Measurements from ENCODE around the gene SPATA2.
"Not testable (repeated sequence)": the region's sequence is repeated elsewhere in the genome, so short reads cannot be mapped to it uniquely, and the experiment has no call there.

SPATA2 gene

DNA sequence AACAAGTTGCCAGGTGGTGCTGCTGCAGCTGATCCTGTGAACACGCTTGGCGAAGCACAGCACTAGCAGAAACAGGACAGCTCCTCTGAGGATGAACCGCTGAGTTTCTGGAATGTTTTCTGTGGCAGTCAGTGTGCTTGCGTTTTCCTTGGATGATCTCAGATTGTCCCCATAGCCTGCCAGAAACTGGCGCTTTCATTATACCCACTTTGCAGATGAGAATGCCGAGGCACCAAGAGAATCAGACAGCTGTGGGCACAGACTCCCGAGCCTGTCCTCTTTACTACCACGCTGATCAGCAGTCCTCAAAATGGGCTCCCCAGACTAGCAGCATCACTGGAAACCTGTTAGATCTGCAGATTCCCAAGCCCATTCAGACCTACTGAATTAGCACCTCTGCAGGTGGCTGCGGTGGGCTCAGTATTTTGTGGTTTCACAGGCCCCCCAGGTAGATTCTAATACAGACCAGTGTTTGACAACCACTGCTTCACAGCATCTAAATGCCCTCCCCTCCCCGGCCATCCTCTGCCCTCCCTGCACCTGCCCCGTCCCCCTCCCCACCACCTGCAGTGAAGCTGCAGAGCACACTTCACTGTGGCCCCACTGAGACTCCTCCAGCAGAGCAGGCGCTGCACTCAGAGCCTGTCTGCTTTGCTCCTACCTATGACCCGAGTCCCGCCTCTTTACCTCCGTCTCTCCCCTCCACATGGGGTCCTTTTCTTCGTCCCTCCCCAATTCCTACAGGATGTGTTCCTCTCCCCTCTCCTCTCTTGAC is 29.6 kb downstream of the SPATA2 start:
- no peak for DNase-seq (ENCODE audit: low spot score)

DNA sequence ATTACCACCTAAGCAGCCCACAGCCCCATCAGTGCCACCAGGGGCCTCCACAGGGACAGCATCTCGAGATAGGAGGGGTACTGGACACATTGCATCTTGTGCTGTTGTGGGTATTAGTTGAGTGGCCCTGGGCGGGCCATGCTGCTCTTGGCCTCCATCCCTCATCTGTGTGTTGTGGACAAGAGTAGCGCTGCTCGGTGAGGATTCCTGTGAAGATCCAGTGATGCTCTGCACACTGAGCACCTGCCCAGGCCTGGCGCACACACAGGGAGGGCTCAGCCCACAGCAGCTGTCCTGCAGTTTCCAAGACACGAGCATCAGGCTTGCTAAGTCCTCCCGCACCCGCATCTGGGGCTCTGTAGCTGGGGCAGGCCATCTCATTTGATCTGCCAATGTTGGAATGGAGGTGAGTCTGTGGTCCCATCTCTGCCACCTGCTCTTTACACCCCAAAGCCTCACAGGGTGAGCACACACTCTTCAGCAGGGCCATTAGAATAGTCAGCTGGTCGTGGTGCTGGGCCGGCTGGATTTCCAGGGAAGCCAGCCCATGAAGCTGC is 32.0 kb downstream of the SPATA2 start:
- DNase-seq (ENCODE audit: low spot score) = no peak

DNA sequence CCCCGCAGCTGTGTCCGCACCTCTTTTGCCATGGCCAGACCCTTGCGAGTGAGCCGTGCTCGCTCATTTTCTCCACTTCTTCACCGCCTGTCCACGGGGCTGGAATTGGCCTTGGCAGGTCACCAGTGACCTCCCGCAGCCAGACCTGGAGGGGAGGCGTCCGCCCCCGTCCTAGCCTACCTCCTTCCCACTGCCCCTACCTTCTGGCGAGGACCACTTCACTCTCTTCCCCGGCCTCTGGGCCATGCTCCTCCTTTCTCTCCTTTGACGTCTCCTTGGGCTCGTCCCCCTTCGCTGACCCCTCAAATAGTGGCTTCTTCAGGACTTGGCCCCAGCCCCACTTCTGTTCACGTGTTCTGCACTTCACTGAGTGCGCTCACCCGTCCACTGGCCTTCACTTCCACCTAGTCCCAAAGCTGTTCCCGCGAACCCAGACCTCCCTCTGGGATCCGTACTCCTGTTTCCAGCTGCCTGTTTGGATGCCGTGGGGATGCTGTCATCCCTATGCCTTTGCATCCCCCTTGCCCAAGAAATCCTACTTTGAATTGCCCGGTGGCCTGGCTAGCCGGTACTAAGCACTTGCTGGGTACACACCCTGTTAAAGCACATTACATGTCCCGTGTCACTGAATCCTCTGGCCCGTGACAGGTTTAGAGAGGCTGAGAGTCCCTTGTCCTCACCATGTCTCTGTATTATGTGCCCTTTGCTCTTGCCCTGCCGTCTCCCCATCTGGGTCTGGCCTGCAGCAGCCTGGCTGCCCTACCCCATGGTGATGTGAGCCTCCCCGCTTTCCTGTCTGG is 33.0 kb downstream of the SPATA2 start:
- DNase-seq (ENCODE audit: low spot score) = no peak

DNA sequence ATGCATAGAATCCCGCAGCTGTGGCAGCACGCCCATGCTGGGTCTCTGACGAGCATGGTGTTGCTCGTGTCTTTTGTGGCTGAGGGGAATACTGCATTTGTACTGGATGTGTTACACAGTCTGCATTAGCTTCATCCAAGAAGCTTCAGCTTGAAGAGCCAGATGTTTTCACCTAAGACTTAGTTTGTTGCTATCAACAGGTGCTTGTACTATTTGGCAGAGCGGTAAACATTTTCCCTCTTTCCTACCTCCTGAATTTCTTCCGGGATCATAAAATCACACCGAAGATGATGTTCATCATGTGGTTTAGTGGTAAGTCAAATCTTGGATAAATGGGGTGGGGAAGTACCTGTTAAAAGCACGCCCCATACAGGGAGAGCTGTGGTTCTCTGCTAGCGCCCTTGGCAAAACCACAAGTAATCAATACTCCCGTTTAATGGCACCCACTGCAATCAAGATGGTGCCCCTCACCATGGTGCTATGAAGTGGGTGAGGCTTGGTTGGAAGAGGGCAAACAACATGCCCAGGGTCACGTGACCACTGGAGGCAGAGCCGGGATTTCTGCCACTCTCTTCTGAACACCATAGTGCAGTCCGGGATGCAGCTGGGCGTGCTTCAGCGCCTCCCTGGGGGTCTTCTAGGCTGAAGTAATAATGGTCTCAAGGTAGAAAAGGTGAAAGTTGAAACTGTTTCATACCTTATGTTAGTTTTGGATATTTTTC is 34.4 kb downstream of the SPATA2 start:
- no peak for DNase-seq (ENCODE audit: low spot score)

DNA sequence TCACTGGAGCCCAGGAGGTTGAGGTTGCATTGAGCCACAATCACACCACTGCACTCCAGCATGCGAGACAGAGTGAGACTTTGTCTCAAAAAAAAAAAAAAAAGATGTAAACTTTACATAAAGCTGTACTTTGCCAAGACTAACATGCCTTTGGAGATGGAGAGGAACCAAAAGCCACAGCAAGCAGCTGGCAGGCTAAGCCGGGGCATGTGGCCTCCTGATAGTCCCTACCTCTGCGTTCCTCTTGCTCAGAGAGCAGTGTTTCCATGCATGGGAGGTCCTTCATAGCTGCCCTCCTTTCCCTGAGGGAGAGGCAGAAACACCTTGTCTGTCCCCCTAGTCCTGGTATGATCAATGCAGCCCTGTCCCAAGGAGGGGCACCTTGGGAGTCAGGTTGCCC is 35.2 kb downstream of the SPATA2 start:
- no peak for DNase-seq (ENCODE audit: low spot score)

DNA sequence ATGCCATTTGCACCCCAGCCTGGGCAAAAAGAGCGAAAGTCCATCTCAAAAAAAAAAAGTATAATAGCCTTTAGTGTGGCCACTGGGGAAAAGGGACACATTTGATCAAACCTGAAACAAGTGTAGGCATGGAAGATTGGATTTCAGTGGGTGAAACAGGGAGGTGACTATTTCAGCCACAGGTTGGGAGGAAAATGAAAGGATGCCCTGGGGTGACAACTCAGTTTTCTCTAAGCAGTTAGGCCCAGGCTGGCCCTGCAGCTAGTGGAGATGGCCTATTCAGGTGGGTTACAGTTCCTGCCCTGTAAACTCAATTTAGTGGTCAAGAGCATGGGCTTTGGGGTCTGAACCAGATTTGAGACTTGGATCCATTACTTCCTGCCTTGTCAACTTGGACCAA is 36.4 kb downstream of the SPATA2 start:
- no peak for DNase-seq (ENCODE audit: low spot score)

DNA sequence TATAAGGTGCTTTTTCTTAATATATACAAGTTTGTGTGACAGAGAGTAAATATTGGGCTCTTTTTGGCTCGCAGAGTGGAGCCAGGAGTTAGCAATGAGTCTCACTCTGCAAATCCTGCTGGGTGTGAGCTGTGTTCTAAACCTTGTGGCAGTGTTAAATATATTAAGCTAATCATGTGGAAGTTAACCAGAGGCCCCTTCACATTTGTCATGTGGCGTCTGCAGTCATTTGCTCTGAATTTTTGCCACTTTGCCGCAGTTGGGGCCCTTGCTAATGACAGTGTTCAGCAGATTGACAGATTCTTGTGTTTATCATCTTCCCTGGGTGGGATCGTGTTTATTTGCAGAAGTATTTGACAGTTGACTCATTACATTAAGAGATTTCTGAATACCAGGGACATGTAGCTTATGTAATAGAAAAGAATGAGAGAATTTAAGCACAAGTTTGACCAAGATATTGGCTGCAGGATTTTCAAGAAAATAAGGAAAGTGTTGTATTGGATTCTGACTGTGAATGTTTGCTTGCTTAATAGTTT is 37.9 kb downstream of the SPATA2 start:
- DNase-seq (ENCODE audit: low spot score) = no peak

DNA sequence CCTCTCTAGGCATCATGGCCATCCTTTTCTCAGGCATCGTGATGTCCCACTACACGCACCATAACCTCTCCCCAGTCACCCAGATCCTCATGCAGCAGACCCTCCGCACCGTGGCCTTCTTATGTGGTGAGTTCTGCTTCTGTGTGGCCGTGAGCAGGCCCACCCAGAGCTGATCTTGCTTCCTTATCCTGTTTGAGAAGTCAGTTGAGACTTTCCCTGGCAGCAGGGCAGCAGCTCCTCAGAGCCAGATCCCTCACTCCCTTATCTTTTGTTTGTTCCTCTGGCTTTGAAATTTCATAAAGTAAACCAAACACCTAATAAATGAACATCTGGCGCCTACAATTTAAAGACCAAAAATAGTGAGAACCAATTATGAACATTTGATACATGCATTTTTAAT is 40.6 kb downstream of the SPATA2 start:
- DNase-seq (ENCODE audit: low spot score) = no peak

DNA sequence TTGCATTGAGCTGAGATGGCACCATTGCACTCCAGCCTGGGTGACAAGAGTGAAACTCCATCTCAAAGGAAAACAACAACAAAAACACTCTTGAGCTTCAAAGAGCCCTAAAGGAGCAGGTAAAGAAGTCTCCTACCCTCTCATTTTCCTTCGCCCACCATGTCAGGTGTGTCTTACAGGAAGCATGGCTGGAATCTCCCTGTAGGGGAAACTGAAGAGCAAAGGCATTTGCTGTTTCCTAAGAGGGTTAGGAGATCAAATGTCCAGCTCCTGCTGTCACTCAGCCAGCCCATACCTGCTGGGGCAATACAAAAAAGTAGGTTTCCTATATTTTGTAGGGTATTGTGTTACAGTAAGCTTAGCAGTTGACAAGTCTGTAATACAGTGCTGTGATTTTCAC is 43.3 kb downstream of the SPATA2 start:
- no peak for DNase-seq (ENCODE audit: low spot score)

DNA sequence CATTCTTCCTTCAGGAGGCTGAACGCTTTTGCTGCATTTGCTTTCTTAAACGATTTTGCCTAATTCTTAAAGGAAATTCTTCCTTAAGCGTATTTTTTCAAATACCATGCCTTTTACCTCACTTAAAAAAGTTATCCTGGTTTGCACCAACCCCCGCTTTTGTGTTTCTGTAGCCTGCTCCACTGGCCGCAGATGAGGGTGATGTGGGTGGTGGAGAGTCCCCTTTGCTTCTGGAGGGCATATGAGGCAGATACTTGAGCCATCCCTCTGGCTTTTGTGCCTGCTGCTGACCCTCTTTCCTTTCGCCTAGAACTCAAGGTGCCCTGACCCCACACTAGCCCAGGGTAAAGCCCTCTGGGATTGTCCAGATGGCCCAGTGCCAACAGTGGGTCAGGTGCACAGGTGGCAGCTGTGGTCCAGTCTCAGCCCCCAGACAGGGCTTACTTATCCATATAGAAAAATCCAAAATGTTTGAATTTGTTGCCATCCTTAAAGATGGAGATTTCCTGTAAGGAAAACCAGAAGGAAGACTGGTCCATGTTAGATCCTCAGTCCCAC is 43.9 kb downstream of the SPATA2 start:
- DNase-seq (ENCODE audit: low spot score) = no peak

DNA sequence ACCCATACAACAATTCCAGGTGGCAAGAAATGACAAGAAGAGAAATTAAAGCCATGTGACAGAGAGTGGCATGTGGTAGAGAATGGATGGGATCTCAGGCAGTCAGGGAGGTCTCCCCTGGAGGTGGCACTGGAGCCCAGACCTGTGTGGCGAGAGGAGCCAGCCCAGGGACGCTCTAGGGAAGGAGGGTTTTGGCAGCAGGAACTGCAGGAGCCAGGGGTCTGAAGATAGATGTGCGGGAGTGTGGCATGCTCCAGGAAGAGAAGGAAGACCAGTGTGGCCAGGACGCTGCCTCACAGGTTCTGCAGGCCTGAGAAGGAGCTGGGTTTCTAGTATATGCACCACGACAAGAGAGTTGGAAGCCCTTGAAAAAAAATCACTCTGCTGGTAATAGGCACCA is 45.1 kb downstream of the SPATA2 start:
- DNase-seq (ENCODE audit: low spot score) = no peak

DNA sequence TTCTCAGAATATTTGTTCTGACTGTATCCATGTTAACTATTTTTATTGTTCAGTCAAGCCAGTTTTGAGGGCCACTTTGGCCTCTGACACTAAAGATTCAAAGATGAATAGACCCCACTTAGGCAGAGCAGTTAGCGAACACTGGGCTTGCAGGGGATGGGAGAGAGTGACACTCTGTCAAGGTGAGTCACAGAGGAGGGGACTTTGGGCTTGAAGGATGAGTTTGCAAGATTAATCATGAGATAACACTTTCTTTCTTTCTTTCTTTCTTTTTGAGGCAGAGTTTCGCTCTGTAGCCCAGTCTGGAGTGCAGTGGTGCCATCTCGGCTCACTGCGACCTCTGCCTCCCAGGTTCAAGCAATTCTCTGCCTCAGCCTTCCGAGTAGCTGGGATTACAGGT is 46.4 kb downstream of the SPATA2 start:
- DNase-seq (ENCODE audit: low spot score) = no peak

DNA sequence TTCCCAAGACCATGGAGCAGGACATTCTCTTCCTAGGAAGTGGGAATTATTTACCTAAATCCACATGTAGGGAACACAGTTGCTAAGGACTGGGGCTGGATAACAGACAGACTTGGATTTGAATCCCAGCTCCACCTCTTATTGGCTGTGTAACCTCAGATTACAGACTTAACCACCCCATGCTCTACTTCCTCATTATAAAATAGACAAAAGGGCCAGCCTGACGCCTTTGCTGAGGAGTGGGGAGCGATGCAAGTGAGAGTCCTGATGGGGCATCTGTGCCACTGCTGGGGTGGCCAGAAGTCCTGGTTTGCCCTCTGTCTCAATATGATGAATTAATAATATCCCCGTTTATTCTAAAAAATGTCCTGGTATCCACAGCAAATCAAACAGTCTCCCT is 46.8 kb downstream of the SPATA2 start:
- DNase-seq (ENCODE audit: low spot score) = no peak

DNA sequence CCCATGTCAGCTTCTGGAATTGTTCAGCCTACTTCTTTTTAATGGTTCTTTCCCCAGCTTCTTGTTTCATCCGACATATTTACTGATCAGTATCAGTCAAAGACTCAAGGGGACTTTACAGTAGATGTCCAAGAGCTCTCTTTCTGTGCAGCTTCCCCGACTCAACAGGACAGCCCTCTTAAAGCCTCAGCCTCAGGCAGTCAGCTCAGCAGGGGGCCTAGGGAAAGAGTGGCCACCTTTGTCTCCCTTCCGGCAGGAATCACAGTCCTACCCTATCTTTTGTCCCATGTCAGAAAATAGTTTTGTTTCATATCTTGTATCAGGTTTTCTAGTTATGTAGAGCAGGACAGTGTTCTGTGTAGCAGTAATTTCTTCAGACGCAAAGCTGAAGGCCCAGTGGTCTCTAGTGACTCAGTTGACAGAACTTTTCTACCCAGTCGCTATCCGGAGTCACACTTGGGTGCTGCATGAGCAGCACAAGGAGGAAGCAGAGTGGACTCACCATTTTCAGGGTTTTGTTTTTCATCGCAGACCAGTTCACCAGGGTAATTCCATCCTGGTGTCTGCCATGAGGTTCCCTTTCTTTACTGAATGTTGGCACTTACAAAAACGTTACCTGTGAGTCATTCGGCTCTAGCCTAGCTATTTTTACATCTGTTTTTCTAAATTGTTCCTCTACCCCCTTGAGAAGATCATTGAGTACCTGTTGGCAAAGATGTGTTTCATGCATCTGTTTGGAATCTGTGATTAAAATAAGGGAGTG is 47.7 kb downstream of the SPATA2 start:
- no peak for DNase-seq (ENCODE audit: low spot score)

DNA sequence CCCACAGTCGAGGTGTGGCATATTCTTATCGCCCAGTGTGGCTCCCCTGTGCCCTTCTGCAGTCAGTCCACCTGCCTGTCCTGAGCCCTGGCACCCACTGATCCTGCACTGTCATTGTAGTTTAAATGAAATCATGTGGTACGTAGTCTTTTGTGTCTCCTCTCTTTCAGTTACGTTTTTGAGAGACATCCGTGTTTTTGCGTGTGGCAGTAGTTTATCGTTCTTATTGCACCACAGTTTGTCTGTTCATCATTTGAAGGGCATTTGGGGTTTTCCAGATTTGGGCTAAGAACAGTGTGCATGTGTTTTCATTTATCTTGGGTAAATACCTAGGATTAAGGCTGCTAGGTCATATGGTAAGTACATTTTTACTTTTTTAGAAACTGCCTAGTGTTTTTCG is 49.3 kb downstream of the SPATA2 start:
- no peak for DNase-seq (ENCODE audit: low spot score)

DNA sequence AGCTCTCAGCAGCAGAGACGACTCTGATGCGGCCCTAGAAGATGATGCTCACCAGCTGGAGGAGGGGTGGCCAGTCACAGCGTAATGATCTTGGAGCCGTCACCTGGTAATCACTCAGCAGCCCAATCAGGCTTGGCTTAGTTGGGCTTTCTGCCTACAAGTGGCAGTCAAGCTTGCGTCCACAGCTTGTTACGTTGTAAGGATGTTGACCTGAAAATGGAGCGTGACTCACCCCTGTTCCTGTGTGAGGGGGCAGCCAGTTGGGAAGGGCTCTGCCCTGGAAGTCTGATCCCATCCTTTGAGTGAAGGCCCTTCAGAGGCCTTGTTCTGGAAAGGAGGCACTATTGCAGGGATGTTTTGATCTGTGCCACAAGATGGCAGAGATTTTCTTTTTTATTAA is 49.8 kb downstream of the SPATA2 start:
- no peak for DNase-seq (ENCODE audit: low spot score)

DNA sequence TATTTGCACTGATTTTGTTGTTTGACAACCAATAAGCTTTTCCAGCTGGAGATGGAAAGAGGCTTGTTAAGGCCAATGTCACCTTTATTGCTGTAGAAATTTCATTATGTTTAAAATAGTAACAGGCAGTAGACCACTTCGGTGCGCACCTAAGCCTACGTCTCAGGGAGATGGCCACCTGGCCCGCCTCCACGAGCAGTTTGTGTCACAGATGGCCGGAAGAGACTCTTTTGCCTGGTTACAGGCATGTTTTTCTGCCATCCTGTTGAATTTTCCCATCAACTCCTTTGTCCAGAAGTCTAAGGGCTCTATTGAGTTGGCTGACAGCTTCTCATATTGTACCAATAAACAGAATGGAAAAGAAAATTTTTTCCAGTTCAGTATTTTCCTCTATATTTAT is 51.7 kb downstream of the SPATA2 start:
- no peak for DNase-seq (ENCODE audit: low spot score)

DNA sequence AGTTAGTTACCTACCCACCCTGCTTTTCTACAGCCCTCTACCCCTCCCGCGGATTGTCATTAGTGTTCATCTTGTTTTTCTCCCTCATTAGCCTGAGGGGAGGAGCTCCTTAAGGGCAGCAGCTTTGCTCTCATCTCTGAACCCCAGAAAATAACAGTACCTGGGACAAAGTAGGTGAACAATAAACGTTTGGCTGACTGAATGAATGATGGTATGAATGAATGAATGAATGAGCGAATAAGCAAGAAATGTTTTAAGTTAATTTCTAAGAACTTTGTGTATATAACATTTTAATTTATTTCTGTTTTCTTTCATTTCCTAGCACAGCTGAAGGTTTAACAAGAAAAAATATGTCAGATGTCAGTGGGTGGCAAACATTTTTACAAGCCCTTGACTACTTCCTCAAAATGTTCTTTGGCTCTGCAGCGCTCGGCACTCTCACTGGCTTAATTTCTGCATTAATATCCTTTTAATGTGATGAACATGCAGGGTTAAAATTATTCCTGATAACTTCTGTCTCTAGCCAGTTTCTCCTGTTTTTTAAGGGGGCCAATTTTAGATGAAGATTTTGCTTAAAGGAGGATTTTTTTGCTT is 52.6 kb downstream of the SPATA2 start:
- no peak for DNase-seq (ENCODE audit: low spot score)

DNA sequence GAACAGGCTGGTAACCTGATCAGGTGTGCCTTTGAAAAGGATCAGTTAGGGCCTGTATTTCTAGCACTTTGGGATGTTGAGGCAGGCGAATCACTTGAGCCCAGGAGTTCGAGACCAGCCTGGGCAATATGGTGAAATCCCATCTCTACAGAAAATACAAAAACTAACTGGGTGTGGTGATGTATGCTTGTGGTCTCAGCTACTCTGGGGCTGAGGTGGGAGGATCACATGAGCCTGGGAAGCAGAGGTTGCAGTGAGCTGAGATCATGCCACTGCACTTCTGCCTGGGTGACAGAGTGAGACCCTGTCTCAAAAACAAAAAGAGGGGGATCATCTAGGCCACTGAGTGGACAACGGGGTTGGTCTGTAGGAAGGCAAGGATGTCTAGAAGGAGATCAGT is 54.1 kb downstream of the SPATA2 start:
- not testable (repeated sequence) for DNase-seq (ENCODE audit: low spot score)

DNA sequence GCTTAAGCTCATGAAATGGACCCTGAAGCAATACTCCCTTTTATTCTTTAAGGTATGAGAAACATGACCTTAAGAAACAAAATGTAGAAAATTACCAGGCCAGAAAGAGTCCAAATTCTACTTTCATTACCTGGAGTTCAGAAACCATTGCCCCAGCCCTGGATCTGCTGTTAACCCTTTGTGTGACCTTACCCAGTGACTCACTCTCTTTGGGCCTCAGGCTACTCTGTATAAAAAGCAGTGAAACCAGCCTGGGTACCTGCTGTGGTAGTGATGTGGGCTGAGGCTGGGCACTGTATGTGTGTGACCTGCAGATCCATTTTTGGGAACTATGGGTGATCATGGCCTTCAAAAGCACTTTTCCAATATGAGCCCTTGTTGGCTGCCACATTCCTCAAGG is 55.5 kb downstream of the SPATA2 start:
- no peak for DNase-seq (ENCODE audit: low spot score)

DNA sequence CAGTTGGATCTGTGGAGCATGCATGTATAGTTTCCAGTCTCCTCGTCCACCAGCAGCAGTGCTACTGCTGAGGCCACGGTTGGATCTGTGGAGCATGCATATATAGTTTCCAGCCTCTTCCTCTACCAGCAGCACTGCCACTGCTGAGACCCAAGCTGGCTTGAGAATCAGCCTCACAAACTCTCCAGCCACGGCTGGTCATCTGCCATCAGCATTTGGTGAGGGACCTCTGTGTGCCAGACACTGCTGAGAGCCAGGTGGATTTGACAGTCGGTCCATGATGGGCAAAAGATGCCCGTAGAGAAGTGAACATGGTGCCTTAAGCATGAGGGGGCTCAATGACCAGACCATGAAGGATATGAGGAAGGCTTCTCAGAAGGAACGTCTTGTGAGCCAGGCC is 56.3 kb downstream of the SPATA2 start:
- DNase-seq (ENCODE audit: low spot score) = no peak

Data from hematopoietic multipotent progenitor cell treated with erythropoietin and hydrocortisone succinate and interleukin-3 and kit ligand, for 17 days (in vitro differentiated cells).